Measurements from ENCODE around the gene MAK. TPM values are rescaled to one million over a fixed set of nuclear protein-coding genes. Genes with fewer than 3 reads are reported as not detected.

MAK gene
- total RNA-seq, 1 experiment from 2014 or later = 0.22 TPM

DNA sequence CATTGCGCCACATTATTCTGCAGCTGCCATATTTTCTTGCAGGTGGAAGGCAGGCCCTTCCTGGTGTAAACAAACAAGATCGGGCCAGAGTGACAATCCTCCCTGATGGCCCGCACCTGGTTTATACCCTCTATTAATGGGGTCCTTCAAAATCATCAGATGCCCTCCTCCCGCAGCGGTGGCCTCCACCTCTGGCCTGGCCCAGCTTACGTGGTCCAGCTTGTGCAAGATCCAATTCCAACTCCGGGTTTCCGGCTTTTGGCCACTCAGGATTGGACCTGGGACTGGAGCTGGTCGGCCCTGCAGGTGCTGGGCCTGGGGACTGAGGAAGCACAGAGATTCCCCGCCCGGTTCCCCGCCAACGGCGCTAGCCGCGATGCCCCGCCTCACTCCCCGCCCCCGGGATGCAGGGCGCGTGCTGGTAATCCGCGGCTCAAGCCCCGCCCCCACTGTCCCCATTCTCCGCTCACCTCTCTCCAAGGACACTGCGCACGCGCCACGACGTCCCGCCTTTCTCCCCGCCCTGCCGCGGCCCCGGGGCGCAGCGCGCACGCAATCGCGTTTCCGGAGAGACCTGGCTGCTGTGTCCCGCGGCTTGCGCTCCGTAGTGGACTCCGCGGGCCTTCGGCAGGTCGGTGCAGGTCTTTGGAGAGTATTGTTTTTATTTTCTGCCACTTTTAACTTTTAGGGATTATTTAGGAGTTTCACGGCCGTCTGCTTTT lies 90.9 kb downstream of the MAK start, which contains the start of gene TMEM14B:
Gene TMEM14B, plus strand, starts transcription at position 555 of the 722 bp plus-strand sequence. CDS start 1,441 bp downstream, outside the sequence.
- peak within 1 kb of the TSS; percentile 84 to 90 for H3K4me3 ChIP-seq (replicated peaks in 1 of 2; ENCODE audit: low read depth in 1 of 2, low read length in 2 of 2)
- no TSS peak for BruUV-seq (replicated peaks)
- H2AFZ ChIP-seq (ENCODE audit: low read depth, low read length, poor library complexity, severe bottlenecking) = peak within 1 kb of the TSS; percentile 73
- ChIA-PET RAD21 (ENCODE audit: low non-redundant PET in 1 of 2, low total read pairs in 2 of 2, uncharacterized antibody in 2 of 2, unreplicated experiment in 2 of 2) (no interaction called here), CTCF (interaction anchor here (1.1 to 2.0 kb wide), 2 partner anchors 12 to 25 kb away, joined by 3 to 4 read pairs; partner anchors contain the start of gene TMEM14C), POLR2A (interaction anchor here (1.0 to 1.9 kb wide), 3 partner anchors 13 to 53 kb away, joined by 3 to 11 read pairs (median 6); partner anchors contain the start of genes C6orf52, PAK1IP1 and TMEM14C)
- H3K9me3 ChIP-seq (ENCODE audit: control insufficient read depth in 1 of 2, insufficient read depth in 1 of 2, low read depth in 1 of 2, low read length in 2 of 2) = no peaks in the 10 kb centered on the region
- H3K4me1 ChIP-seq (ENCODE audit: control insufficient read depth in 1 of 2, insufficient read depth in 2 of 2, low read length in 2 of 2) = peaks cover 9 to 21% of the 10 kb centered on the region in 2 experiments; a peak in 3 of 4 replicates
- peak; percentile 91 for DNase-seq (ENCODE audit: low read depth, low spot score)
- peak within 1 kb of the TSS; percentile 92 for H3K4me2 ChIP-seq (ENCODE audit: low read length)
- ATAC-seq = peak; percentile 98
- H3K9ac ChIP-seq (ENCODE audit: low read length) = peak within 1 kb of the TSS; percentile 98
- H4K20me1 ChIP-seq (ENCODE audit: insufficient read depth) = no peaks in the 10 kb centered on the region; the same call in 1 of the 2 replicates
- no peaks in the 10 kb centered on the region for H3K9me2 ChIP-seq (ENCODE audit: insufficient read depth)
- peak within 1 kb of the TSS; percentile 57 for H3K27ac ChIP-seq (ENCODE audit: low read depth, low read length)
- intact Hi-C loops (cut with micrococcal nuclease) = loop anchor here (1.0 kb wide), 2 partner anchors 25 to 53 kb away; partner anchors contain the start of genes C6orf52 and PAK1IP1
- H3K36me3 ChIP-seq (ENCODE audit: control insufficient read depth in 1 of 2, insufficient read depth in 2 of 2, low read length in 2 of 2) = peaks cover 3 to 16% of the 10 kb centered on the region in 2 experiments; a peak in 2 of 4 replicates
- no peaks in the 10 kb centered on the region for H3K27me3 ChIP-seq (ENCODE audit: insufficient read depth, low read length)
- peaks cover 47% of the 10 kb centered on the region for H3K79me2 ChIP-seq (ENCODE audit: insufficient read depth, low read length)
- TF ChIP-seq POLR2AphosphoS5 (IDR thresholded peaks at IDR 0.05; ENCODE audit: low read depth, low read length) (peak; percentile 98), SIN3A (IDR thresholded peaks at IDR 0.05; ENCODE audit: low read depth) (peak; percentile 85), POLR2A (IDR thresholded peaks at IDR 0.05; ENCODE audit: borderline replicate concordance, extremely low read depth, insufficient read depth, insufficient read length) (peak; percentile 92), EZH2phosphoT487 (IDR thresholded peaks at IDR 0.05; ENCODE audit: borderline replicate concordance) (no peak), CEBPB (IDR thresholded peaks at IDR 0.05; ENCODE audit: low read depth) (peak; percentile 77; the same call in 1 of the 2 replicates), ZFX (IDR thresholded peaks at IDR 0.05) (peak; percentile 71), RAD21 (IDR thresholded peaks at IDR 0.05; ENCODE audit: low read depth) (no peak), CBX3 (IDR thresholded peaks at IDR 0.05; ENCODE audit: low read depth) (no peak; the same call in 1 of the 2 replicates), EZH2 (IDR thresholded peaks at IDR 0.05) (no peak), SRF (IDR thresholded peaks at IDR 0.05; ENCODE audit: low read depth) (no peak), ELF1 (IDR thresholded peaks at IDR 0.05; ENCODE audit: borderline replicate concordance, low read depth) (0 out of 2 replicates have a peak, but pooled peaks have one; percentile 23), ZNF274 (IDR thresholded peaks at IDR 0.05; ENCODE audit: low read depth, low read length) (no peak), EGR1 (IDR thresholded peaks at IDR 0.05; ENCODE audit: low read depth) (peak; percentile 85), YY1 (IDR thresholded peaks at IDR 0.05; ENCODE audit: extremely low read depth, insufficient replicate concordance, low read depth, low read length) (peak; percentile 67), SP1 (IDR thresholded peaks at IDR 0.05; ENCODE audit: low read depth) (peak; percentile 72), JUND (IDR thresholded peaks at IDR 0.05) (no peak)
- TF ChIP-seq, protein P1, sequence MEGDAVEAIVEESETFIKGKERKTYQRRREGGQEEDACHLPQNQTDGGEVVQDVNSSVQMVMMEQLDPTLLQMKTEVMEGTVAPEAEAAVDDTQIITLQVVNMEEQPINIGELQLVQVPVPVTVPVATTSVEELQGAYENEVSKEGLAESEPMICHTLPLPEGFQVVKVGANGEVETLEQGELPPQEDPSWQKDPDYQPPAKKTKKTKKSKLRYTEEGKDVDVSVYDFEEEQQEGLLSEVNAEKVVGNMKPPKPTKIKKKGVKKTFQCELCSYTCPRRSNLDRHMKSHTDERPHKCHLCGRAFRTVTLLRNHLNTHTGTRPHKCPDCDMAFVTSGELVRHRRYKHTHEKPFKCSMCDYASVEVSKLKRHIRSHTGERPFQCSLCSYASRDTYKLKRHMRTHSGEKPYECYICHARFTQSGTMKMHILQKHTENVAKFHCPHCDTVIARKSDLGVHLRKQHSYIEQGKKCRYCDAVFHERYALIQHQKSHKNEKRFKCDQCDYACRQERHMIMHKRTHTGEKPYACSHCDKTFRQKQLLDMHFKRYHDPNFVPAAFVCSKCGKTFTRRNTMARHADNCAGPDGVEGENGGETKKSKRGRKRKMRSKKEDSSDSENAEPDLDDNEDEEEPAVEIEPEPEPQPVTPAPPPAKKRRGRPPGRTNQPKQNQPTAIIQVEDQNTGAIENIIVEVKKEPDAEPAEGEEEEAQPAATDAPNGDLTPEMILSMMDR (IDR thresholded peaks at IDR 0.05 in 2 of 3, conservative IDR thresholded peaks at IDR 0.05 in 1 of 3; ENCODE audit: borderline replicate concordance in 1 of 3, insufficient read depth in 1 of 3, low read depth in 2 of 3, low read length in 2 of 3) = no peak
- TF ChIP-seq, protein P2, sequence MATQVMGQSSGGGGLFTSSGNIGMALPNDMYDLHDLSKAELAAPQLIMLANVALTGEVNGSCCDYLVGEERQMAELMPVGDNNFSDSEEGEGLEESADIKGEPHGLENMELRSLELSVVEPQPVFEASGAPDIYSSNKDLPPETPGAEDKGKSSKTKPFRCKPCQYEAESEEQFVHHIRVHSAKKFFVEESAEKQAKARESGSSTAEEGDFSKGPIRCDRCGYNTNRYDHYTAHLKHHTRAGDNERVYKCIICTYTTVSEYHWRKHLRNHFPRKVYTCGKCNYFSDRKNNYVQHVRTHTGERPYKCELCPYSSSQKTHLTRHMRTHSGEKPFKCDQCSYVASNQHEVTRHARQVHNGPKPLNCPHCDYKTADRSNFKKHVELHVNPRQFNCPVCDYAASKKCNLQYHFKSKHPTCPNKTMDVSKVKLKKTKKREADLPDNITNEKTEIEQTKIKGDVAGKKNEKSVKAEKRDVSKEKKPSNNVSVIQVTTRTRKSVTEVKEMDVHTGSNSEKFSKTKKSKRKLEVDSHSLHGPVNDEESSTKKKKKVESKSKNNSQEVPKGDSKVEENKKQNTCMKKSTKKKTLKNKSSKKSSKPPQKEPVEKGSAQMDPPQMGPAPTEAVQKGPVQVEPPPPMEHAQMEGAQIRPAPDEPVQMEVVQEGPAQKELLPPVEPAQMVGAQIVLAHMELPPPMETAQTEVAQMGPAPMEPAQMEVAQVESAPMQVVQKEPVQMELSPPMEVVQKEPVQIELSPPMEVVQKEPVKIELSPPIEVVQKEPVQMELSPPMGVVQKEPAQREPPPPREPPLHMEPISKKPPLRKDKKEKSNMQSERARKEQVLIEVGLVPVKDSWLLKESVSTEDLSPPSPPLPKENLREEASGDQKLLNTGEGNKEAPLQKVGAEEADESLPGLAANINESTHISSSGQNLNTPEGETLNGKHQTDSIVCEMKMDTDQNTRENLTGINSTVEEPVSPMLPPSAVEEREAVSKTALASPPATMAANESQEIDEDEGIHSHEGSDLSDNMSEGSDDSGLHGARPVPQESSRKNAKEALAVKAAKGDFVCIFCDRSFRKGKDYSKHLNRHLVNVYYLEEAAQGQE (IDR thresholded peaks at IDR 0.05; ENCODE audit: low read depth) = no peak
- TF ChIP-seq, protein P3, sequence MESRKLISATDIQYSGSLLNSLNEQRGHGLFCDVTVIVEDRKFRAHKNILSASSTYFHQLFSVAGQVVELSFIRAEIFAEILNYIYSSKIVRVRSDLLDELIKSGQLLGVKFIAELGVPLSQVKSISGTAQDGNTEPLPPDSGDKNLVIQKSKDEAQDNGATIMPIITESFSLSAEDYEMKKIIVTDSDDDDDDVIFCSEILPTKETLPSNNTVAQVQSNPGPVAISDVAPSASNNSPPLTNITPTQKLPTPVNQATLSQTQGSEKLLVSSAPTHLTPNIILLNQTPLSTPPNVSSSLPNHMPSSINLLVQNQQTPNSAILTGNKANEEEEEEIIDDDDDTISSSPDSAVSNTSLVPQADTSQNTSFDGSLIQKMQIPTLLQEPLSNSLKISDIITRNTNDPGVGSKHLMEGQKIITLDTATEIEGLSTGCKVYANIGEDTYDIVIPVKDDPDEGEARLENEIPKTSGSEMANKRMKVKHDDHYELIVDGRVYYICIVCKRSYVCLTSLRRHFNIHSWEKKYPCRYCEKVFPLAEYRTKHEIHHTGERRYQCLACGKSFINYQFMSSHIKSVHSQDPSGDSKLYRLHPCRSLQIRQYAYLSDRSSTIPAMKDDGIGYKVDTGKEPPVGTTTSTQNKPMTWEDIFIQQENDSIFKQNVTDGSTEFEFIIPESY (IDR thresholded peaks at IDR 0.05; ENCODE audit: extremely low read depth, insufficient replicate concordance, low read length) = peak; percentile 61
